HG03025 (cell line): ENCODE measurements around the gene TMEM217.
"Not testable (repeated sequence)": the region's sequence is repeated elsewhere in the genome, so short reads cannot be mapped to it uniquely, and the experiment has no call there.

ENCODE experiments used
- ATAC-seq: cut with Tn5 transposase; IDR thresholded peaks from one replicate; pipeline ENCODE4 v1.9.1; 2021; ENCODE audit warnings: mild to moderate bottlenecking, moderate library complexity; ENCODE audit not compliant: unreplicated experiment, low FRiP score

TMEM217 gene

DNA sequence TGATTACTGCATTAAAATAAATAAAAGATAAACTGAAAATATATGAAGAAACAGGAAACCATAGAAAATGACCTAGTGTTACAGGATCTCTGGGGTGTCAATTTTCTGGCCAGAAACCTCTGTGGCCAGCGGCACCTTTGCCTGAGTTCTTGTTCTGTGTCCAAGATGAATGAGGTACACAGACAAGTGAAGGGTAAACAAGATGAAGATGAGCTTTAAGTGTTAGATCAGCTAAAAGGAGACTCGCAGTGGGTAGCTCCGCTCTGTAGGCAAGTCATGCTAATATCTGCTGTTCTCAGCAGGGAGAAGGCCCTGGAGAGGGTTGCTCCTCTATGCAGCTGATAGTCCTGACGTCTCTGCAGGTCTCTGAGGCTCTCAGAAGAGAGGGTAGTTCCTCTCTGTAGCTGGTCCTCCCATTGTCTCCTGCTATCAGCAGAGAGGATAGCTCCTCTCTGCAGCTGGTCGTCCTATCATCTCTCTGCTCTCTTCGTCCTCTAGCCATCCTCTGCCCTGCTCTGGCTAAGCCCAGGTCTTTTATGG, 36.3 kb downstream of the TMEM217 start:
- ATAC-seq, result no peak

DNA sequence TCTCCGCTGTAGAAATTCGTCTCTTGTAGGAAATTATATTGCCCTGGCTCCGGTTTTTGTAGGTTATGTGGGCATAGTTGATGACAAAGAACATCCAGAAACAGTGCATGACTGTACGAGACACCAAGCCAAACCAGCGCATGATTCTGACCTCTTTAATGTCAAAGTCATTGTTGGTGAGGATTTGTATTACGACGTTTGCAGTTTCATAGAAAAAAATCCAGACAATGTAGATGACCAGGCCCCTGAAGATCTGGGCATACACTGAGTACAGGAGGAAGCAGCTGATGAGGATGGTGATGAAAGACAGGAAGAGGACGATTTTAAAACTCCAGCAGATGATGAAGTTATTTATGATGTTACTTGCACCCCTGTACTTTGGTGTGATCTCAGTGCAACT, 39.4 kb downstream of the TMEM217 start:
- no peak for ATAC-seq

DNA sequence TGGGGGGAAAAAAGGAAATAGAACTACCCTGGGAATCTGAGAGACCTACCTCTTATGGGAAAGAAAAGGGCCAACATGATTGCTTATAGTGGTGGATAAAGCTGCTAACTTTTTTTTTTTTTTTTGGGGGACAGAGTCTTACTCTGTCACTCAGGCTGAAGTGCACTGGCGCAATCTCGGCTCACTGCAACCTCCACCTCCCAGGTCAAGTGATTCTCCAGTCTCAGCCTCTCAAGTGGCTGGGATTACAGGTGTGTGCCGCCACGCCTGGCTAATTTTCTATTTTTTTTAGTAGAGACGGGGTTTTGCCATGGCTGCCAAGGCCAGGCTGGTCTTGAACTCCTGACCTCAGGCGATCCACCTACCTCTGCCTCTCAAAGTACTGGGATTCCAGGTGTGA, 39.9 kb downstream of the TMEM217 start:
- no peak for ATAC-seq

DNA sequence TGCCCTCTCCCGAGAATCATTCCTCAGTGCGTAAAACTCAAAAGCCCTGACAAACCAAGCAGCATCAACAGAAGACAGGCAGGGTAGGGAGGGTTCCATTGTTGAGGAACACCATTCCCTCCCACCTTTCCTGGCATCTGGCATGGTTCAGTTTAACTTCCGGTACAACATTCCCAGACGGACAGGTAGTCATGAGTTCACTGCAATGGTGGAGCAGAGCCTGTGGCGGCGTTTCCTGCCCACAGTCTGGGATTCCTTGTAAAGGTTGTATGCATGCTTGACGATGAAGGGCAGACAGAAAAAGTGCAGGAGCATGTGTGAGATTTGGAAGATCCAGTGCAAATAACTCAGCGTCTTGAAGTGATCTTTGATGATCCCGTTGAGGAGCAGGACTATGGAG, 45.7 kb downstream of the TMEM217 start:
- ATAC-seq, result no peak

DNA sequence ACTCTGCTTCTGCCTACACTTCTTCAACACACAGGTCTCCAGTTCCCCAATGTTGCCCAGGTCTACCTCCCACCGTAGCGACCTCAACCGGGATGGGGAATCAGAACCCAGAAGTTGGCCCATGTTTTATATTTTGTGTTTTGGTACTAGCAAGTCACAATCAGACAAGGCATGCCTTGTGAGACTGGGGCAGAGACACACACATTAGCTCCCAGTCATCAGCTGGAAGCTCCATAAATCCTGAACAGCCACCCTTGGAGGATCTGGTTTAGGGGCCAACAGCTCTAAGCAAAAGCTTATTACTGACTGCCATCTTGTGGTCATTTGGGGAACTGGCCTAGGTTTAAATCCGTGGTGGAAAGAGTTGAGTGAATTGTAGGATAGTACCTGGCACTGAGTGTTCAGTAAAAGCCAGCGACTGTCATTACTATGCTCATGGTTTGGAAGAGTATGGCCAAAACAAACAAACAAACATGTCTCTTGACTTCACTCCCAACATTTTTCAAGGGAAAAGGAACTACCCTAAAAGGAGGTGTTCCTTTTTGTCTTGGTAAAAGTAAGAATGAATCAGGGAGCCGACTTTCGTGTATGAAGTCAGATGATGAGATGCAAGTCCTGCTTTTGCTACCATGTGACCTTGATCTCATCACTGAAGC, 47.5 kb downstream of the TMEM217 start:
- ATAC-seq, result no peak

DNA sequence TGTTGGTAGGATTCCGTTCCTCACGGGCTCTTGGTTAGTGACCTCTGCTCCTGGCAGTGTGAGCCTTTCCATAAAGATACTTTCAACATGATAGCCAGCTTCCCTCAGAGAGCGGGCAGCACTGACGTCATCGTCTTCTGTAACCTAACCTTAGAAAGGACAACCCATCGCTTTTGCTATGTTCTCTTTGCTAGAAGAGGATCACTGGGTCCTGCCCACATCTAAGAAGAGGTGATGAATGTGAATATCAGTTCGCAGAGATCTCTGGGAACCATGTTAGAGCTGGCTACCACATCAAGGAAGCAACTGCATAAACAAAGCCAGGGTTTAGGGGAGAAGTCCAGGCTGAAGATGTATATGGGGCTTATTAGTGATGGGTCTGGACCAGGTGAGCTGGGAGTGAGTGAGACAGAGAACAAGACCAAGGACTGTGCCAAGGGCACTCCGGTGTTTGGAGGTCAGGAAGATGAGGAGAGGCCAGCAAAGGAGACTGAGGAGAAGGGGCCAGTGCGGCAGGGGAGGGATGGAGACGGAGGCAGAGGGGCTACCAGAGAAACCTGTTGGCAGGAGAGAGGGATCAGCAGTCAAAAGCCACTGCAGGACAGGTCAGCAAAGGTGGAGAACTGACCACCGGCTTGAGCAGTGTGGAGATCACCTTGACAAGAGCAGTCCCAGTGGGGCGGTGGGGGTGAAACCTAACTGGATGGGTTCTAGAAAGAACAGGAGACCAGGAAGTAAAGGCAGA, 48.3 kb downstream of the TMEM217 start:
- no peak for ATAC-seq

DNA sequence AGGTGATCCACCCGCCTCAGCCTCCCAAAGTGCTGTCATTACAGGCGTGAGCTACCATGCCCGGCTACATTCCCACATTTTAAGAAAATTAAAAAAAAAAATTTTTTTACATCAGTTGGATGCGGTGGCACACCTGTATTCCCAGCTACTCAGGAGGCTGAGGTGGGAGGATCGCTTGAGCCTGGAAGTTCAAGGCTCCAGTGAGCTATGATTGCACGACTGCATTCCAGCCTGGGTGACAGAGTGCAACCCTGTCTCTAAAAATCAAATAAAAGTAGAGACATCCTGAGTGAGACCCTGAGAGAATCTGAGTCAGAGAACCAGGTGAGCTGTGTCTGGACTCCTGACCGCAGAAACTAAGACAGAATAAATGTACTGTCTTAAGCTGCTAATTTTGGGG, 49.2 kb downstream of the TMEM217 start:
- ATAC-seq, result no peak

DNA sequence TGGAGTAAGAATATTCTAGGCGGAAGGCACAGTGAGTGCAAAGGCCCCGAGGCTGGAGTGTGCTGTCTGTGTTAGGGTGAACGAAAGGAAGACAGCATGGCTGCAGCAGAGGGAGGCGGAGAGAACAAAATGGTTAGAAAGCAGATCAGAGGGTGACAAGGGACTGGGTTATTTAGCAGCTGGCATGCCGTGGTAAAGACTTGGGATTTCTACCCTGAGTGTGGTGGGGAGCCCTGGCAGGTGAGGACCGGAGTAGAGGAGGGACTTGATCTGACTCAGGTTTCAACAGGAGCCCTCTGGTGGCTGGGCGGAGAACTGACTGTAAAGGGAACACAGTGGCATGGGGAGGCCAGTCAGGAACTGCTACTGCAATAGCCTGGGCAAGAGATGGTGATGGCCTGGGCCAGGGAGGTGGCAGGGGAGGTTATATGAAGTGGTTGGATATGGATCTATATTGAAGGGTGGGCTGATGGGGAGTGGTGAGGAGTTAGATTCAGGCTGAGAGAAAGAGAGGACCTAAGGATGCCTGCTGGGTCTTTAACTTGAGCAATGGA, 50.0 kb downstream of the TMEM217 start:
- ATAC-seq, result no peak

DNA sequence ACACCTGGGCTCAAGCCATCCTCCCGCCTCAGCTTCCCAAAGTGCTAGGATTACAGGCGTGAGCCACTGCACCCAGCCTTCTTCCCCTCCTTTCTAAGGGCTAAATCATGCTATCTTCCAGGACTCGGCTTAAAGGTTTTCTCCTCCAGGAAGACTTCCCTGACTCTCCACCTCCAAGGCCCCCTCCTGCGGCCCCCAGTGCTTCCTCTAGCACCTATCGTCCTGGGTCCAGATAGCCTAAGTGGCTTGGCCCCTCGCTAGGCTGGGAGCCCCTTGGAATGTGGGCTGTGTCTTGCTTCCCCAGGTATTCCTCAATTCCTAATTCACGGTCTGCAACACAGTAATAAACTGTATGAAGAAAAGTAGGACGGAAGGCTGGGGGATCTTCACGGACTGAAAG, 51.3 kb downstream of the TMEM217 start:
- no peak for ATAC-seq

DNA sequence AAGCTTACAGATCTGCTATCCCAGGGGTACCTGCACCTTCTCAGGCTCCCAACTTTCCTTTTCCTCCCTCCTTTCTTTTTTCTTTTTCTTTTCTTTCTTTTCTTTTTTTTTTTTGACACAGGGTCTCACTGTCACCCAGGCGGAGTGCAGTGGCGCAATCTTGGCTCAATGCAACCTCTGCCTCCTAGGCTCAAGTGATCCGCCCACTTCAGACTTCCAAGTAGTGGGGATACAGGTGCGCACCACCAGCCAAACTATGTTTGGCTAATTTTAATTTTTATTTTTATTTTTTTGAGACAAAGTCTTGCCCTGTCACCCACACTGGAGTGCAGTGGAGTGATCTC, 52.0 kb downstream of the TMEM217 start:
- no peak for ATAC-seq

DNA sequence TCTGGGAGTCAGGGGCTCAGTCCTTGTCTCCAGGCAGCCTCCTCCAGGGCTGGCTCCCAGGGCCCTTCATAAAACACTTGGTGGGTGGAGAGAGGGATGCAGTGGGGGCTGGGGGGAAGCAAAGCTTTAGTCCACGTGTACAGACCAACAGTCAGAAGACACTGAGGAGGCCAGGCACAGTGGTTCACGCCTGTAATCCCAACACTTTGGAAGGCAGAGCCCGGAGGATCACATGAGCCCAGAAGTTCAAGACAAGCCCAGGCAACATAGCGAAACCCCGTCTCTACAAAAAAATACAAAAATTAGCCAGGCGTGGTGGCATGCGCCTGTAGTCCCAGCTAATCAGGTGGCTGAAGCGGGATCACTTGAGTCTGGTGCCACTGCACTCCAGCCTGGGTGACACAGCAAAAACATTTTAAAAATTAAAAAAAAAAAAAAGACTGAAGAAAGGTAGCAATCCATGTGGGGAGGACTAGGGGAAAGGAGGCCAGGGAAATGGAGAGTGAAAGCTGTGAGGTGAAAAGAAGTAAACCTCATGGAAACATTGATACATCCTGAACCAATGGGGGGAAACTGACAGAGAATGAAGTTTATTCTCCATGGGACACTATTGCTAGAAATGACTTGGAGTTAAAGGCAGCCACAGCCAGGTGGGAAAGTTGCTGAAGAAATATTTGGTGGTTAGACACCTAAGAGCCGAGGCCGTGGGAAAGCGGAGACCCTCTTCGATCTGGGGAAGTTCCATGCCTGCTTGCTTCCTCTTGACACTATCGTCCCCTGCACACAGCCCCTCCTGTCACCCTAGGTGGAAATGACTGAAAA, 52.6 kb downstream of the TMEM217 start:
- no peak for ATAC-seq

DNA sequence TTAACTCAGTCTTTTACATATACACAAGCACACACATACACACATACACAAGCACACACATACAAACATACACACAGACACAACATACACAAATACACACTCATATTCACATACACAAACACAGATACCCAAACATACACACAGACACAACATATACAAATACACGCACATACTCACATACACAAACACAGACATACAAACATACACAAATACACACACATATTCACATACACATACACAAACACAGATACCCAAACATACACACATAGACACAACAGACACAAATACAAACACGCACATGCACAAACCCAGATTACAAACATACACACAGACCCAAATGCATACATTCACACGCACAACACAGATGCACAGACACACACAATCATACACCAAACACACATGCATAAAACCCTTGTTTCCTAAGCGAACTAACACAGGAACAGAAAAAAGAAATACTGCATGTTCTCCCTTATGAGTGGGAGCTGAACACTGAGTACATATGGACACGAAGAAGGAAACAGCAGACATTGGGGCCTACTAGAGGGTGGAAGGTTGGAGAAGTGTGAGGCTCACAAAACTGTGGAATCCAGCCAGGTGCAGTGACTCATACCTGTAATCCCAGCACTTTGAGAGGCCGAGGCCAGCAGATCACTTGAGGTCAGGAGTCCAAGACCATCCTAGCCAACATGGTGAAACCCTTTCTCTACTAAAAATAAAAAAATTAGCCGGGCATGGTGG, 53.8 kb downstream of the TMEM217 start:
- ATAC-seq, result no peak

DNA sequence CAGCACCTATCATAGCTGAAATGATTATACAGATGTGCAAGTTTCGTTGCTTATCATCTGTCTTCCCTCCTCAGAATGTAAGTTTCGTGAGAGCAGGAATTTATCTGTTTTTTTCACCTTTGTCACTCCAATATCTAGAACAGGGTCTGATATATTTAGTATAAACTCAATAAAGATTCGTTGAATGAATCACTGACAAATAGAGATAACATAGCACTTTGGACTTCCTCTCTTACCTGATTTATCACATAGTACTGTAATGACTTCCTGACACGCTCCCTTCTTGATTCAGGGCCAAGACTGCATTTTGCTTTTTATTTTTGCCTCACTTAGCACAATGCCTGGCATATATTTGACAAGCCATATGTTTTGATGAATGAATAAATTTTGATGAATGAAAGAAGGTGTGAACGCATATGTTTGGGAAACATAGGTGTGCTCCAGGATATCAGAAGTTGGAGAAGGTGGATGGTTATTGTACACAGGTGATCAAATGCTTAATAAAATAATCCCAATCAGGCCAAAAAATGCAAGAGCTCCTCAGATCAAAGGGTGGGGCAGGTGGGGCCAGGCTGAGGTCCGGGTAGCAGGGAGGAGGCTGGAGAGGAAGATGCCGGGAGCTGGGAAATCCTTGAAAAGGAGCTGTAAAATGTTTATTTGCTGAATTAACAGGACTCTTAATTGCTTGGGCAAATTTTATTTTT, 55.0 kb downstream of the TMEM217 start:
- no peak for ATAC-seq

DNA sequence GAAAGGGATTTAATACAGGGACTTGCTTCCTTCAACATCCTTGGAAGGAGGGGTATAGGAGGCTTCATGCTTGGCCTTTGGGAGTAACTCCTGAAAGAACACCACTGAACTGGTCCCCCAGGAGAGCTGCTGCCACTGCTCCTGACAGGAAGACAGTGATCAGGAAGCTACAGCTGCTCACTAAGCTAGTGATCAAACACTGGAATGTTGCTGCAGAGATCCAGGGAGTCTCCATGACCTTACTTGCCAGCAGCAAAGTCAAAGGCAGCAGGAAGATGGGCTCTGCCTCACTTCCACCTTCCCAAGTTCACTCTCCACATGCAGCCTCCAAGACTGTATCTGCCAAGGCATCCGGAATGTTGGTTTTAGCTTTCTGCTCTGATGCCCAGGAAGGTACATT, 56.2 kb downstream of the TMEM217 start:
- ATAC-seq, result no peak

DNA sequence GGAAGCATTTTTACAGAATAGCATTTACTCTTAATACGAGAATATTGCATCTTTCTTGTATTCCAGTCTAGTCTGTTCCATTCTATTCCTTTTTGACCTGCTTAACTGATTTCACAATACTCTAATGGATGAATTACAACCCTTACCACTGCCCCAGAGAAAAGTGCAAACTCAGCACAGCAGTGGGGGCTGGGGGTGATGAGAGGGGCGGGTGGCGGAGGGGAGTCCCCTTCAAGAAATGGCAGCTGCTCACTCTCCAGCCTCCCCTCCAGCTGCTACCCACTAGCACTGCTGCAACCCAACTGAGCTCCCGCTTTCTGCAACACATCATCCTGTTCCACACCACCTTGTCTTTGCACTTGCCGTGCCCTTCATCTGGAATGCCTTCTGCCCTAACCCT, 57.9 kb downstream of the TMEM217 start:
- no peak for ATAC-seq

DNA sequence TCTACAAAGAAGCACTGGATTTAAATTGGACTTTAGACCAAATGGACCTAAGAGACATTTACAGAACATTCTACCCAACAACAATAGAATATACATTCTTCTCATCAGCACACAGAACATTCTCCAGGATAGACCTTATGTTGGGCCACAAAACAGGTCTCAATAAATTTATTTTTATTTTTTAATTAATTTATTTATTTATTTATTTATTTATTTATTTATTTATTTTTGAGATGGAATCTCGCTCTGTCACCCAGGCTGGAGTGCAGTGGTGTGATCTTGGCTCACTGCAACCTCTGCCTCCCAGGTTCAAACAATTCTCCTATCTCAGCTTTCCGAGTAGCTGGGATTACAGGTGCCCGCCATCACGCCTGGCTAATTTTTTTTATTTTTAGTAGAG, 61.5 kb downstream of the TMEM217 start:
- not testable (repeated sequence) for ATAC-seq

DNA sequence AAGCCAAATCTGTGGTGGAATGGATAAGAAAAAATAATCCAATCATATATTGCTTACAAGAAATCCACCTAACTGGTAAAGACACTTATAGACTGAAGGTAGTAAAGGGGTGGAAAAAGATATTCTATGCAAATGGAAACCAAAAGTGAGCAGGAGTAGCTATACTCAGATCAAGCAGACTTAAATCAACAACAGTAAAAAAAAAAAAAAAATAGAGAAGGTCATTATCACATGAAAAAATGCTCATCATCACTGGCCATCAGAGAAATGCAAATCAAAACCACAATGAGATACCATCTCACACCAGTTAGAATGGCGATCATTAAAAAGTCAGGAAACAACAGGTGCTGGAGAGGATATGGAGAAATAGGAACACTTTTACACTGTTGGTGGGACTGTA, 63.1 kb downstream of the TMEM217 start:
- ATAC-seq, result not testable (repeated sequence)

DNA sequence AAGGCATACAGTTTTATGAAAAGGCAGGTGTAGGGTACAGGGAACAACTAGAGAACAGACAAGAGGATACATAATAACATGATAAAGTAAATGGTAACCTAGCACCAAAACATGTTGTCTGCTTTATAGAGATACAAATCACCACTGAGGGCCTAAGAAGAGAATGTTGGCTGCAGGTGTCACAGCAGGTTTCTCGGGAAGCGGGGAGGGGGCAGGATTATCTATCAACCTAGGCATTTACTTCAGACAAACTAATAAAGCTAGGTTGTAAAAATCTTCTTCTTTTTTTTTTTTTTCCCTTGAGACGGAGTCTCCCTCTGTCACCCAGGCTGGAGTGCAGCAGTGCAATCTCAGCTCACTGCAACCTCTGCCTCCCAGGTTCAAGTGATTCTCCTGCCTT, 65.3 kb downstream of the TMEM217 start:
- ATAC-seq, result no peak

DNA sequence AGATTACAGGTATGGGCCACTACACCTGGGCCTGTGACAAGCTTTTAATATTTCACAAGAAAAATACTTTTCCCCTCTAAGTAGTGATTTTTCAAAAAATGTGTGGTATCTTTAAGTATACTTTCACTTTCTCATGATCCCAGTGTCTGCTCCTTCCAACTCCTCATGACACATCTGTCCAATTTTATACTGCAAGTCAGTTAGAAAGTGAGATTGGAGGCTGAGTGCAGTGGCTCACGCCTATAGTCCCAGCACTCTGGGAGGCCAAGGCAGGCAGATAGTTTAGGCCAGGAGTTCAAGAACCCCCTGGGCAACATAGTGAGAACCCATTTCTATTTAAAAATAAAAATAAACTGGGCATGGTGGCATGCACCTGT, 67.8 kb downstream of the TMEM217 start:
- ATAC-seq, result no peak

DNA sequence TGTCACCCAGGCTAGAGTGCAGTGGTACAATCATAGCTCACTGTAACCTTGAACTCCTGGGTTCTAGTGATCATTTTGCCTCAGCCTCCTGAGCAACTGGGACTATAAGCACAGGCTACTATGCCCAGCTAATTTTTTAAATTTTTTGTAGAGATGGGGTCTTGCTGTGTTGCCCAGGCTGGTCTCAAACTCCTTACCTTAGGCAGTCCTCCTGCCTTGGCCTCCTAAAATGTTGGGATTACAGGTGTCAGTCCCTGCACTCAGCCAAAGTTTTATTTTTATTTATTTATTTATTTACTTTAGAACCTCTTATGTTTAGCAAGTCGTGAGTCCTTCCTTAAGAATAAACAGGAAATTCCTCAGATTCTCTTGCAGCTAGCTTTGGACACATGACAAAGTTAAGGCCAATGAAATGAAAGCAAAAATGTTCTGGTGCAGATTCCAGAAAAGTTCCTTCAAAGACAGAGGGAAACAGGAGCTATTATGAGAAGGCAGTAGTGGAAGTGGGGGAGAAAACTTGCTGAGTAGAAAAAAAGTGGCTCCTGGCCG, 68.9 kb downstream of the TMEM217 start:
- ATAC-seq, result no peak
